ENCODE measurements around the gene SLC1A3. TPM values are rescaled to one million over a fixed set of nuclear protein-coding genes. Genes with fewer than 3 reads are reported as not detected.

Gene SLC1A3
- total RNA-seq, 1 donor from 2014 or later = 93.2 TPM

GRCh38 chr5:36654564-36654963 lies 48.2 kb downstream of the SLC1A3 start:
- no peak for TF ChIP-seq CTCF (conservative IDR thresholded peaks at IDR 0.05)
- no peak for DNase-seq (ENCODE audit: extremely low spot score, unreplicated experiment)
- no peak overlapping the region for H3K4me3 Mint-ChIP-seq
- no peak overlapping the region for H3K27ac Mint-ChIP-seq
- peaks cover 11% of the 10 kb centered on the region for H3K36me3 Mint-ChIP-seq
- H3K9me3 Mint-ChIP-seq = no peaks in the 10 kb centered on the region
- no peaks in the 10 kb centered on the region for H3K27me3 Mint-ChIP-seq
- H3K4me1 Mint-ChIP-seq (ENCODE audit: unreplicated experiment) = peaks cover 66% of the 10 kb centered on the region

- Mint-ChIP-seq H3K36me3 (peaks cover 17% of the 10 kb centered on the region), H3K27ac (no peak overlapping the region), H3K4me3 (no peak overlapping the region), H3K9me3 (no peaks in the 10 kb centered on the region), H3K4me1 (ENCODE audit: unreplicated experiment) (peaks cover 72% of the 10 kb centered on the region), H3K27me3 (no peaks in the 10 kb centered on the region)
- TF ChIP-seq CTCF (conservative IDR thresholded peaks at IDR 0.05) = no peak
- no peak for DNase-seq (ENCODE audit: extremely low spot score, unreplicated experiment)
Measured at GRCh38 chr5:36655161-36655560, 48.8 kb downstream of the SLC1A3 start.

GRCh38 chr5:36656556-36656955 lies 50.1 kb downstream of the SLC1A3 start:
- Mint-ChIP-seq H3K27ac (no peak overlapping the region), H3K36me3 (peaks cover 16% of the 10 kb centered on the region), H3K4me3 (no peak overlapping the region), H3K27me3 (no peaks in the 10 kb centered on the region), H3K9me3 (no peaks in the 10 kb centered on the region), H3K4me1 (ENCODE audit: unreplicated experiment) (peaks cover 67% of the 10 kb centered on the region)
- TF ChIP-seq CTCF (conservative IDR thresholded peaks at IDR 0.05) = no peak
- no peak for DNase-seq (ENCODE audit: extremely low spot score, unreplicated experiment)

GRCh38 chr5:36657563-36657995 lies 51.2 kb downstream of the SLC1A3 start:
- Mint-ChIP-seq H3K9me3 (no peaks in the 10 kb centered on the region), H3K4me1 (ENCODE audit: unreplicated experiment) (peaks cover 59% of the 10 kb centered on the region), H3K27ac (no peak overlapping the region), H3K36me3 (peaks cover 14% of the 10 kb centered on the region), H3K4me3 (no peak overlapping the region), H3K27me3 (no peaks in the 10 kb centered on the region)
- DNase-seq (ENCODE audit: extremely low spot score, unreplicated experiment) = no peak
- TF ChIP-seq CTCF (conservative IDR thresholded peaks at IDR 0.05) = no peak

- H3K4me1 Mint-ChIP-seq (ENCODE audit: unreplicated experiment) = peaks cover 53% of the 10 kb centered on the region
- H3K36me3 Mint-ChIP-seq = peaks cover 14% of the 10 kb centered on the region
- H3K4me3 Mint-ChIP-seq = no peak overlapping the region
- H3K9me3 Mint-ChIP-seq = no peaks in the 10 kb centered on the region
- DNase-seq (ENCODE audit: extremely low spot score, unreplicated experiment) = no peak
- H3K27ac Mint-ChIP-seq = no peak overlapping the region
- no peaks in the 10 kb centered on the region for H3K27me3 Mint-ChIP-seq
- TF ChIP-seq CTCF (conservative IDR thresholded peaks at IDR 0.05) = no peak
Measured at GRCh38 chr5:36658038-36658756, 51.8 kb downstream of the SLC1A3 start.
